Measurements from ENCODE around the gene ANKIB1. TPM values are rescaled to one million over a fixed set of nuclear protein-coding genes. Genes with fewer than 3 reads are reported as not detected.

ANKIB1 gene
- total RNA-seq, 1 donor from 2014 or later, result 58.7 TPM

- peaks cover 33% of the 10 kb centered on the region for H3K36me3 Mint-ChIP-seq
- no peaks in the 10 kb centered on the region for H3K27me3 Mint-ChIP-seq
- no peaks in the 10 kb centered on the region for H3K4me1 Mint-ChIP-seq (ENCODE audit: unreplicated experiment)
- no peaks in the 10 kb centered on the region for H3K9me3 Mint-ChIP-seq
- DNase-seq (ENCODE audit: extremely low spot score, unreplicated experiment), result no peak
- H3K27ac Mint-ChIP-seq, result no peak overlapping the region
- TF ChIP-seq, protein P1, sequence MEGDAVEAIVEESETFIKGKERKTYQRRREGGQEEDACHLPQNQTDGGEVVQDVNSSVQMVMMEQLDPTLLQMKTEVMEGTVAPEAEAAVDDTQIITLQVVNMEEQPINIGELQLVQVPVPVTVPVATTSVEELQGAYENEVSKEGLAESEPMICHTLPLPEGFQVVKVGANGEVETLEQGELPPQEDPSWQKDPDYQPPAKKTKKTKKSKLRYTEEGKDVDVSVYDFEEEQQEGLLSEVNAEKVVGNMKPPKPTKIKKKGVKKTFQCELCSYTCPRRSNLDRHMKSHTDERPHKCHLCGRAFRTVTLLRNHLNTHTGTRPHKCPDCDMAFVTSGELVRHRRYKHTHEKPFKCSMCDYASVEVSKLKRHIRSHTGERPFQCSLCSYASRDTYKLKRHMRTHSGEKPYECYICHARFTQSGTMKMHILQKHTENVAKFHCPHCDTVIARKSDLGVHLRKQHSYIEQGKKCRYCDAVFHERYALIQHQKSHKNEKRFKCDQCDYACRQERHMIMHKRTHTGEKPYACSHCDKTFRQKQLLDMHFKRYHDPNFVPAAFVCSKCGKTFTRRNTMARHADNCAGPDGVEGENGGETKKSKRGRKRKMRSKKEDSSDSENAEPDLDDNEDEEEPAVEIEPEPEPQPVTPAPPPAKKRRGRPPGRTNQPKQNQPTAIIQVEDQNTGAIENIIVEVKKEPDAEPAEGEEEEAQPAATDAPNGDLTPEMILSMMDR (conservative IDR thresholded peaks at IDR 0.05), result no peak
- no peak overlapping the region for H3K4me3 Mint-ChIP-seq
Measured at GRCh38 chr7:92330835-92331438, 85.2 kb downstream of the ANKIB1 start.

GRCh38 chr7:92331508-92331907, 85.7 kb downstream of the ANKIB1 start:
- Mint-ChIP-seq H3K4me1 (ENCODE audit: unreplicated experiment) (no peaks in the 10 kb centered on the region), H3K27ac (no peak overlapping the region), H3K27me3 (no peaks in the 10 kb centered on the region), H3K36me3 (peaks cover 33% of the 10 kb centered on the region), H3K4me3 (no peak overlapping the region), H3K9me3 (no peaks in the 10 kb centered on the region)
- no peak for DNase-seq (ENCODE audit: extremely low spot score, unreplicated experiment)
- TF ChIP-seq, protein P1 (conservative IDR thresholded peaks at IDR 0.05), result no peak

GRCh38 chr7:92332782-92333181, 87.0 kb downstream of the ANKIB1 start:
- no peaks in the 10 kb centered on the region for H3K9me3 Mint-ChIP-seq
- DNase-seq (ENCODE audit: extremely low spot score, unreplicated experiment), result no peak
- TF ChIP-seq, protein P1 (conservative IDR thresholded peaks at IDR 0.05), result no peak
- no peaks in the 10 kb centered on the region for H3K27me3 Mint-ChIP-seq
- H3K4me1 Mint-ChIP-seq (ENCODE audit: unreplicated experiment), result no peaks in the 10 kb centered on the region
- no peak overlapping the region for H3K27ac Mint-ChIP-seq
- H3K36me3 Mint-ChIP-seq, result peaks cover 33% of the 10 kb centered on the region
- H3K4me3 Mint-ChIP-seq, result no peak overlapping the region

- Mint-ChIP-seq H3K27me3 (no peaks in the 10 kb centered on the region), H3K36me3 (peaks cover 33% of the 10 kb centered on the region), H3K27ac (no peak overlapping the region), H3K4me1 (ENCODE audit: unreplicated experiment) (no peaks in the 10 kb centered on the region), H3K9me3 (no peaks in the 10 kb centered on the region), H3K4me3 (no peak overlapping the region)
- DNase-seq (ENCODE audit: extremely low spot score, unreplicated experiment), result no peak
- TF ChIP-seq, protein P1 (conservative IDR thresholded peaks at IDR 0.05), result no peak
Measured at GRCh38 chr7:92333866-92334265, 88.1 kb downstream of the ANKIB1 start.

DNA sequence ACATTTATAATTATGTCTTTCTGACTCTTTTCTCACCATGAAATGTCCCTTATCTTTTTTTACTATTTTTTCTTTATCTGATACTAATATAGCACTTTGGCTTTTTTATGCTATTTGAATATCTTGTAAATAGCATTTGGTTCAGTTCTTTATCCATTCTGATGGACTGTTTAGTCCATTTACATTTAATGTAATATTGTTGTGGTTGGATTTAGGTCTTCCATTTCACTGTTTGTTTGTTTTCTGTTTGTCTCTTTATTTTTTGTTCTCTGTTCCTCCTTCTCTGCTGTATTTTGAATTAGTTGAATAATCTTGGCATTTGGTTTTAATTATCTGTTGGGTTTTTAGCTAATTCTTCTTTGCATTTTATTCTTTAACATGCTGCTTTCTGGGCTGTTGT, 89.8 kb downstream of the ANKIB1 start:
- no peak overlapping the region for H3K4me3 Mint-ChIP-seq
- TF ChIP-seq, protein P1 (conservative IDR thresholded peaks at IDR 0.05), result no peak
- no peak for DNase-seq (ENCODE audit: extremely low spot score, unreplicated experiment)
- no peak overlapping the region for H3K27ac Mint-ChIP-seq
- no peaks in the 10 kb centered on the region for H3K4me1 Mint-ChIP-seq (ENCODE audit: unreplicated experiment)
- peaks cover 25% of the 10 kb centered on the region for H3K36me3 Mint-ChIP-seq
- no peaks in the 10 kb centered on the region for H3K9me3 Mint-ChIP-seq
- no peaks in the 10 kb centered on the region for H3K27me3 Mint-ChIP-seq

Data from type B pancreatic cell (in vitro differentiated cells).